Kidney (tissue), 14 donors: ENCODE data around the gene THUMPD1. TPM values are rescaled to one million over a fixed set of nuclear protein-coding genes. Genes with fewer than 3 reads are reported as not detected.
A peak's percentile ranks its signal among the peaks of the same experiment; 100 is the strongest.
"Not testable (repeated sequence)": the region's sequence is repeated elsewhere in the genome, so short reads cannot be mapped to it uniquely, and the experiment has no call there.

Experiments
- DNase-seq, 5 donors: peaks; one replicate each; pipeline ENCODE4 v3.0.0-alpha.2; 2013 to 2020
- FAIRE-seq: peaks from 2 replicates; lab custom pipeline; 2012; peaks lifted over from hg19 to GRCh38; lab: Jason Lieb, UNC
- H3K27ac ChIP-seq, 2 donors: one replicate each; pipeline ENCODE4 v1.7.0; 2013; ENCODE audit warnings: low read depth in 2 of 2, low read length in 2 of 2, inconsistent platforms in 1 of 2
- H3K27me3 ChIP-seq: one replicate; pipeline ENCODE4 v1.7.1; 2013; ENCODE audit warnings: low read length, inconsistent platforms; ENCODE audit not compliant: control insufficient read depth, insufficient read depth
- H3K36me3 ChIP-seq, 3 donors: one replicate each; pipeline versions ENCODE4 v1.7.0 to v1.7.1; 2013; ENCODE audit warnings: low read length in 3 of 3, control low read depth in 1 of 3, inconsistent platforms in 1 of 3; ENCODE audit not compliant: insufficient read depth in 3 of 3, control insufficient read depth in 2 of 3
- H3K4me1 ChIP-seq, 3 donors: one replicate each; pipeline versions ENCODE4 v1.7.0 to v1.7.1; 2013; ENCODE audit warnings: low read length in 3 of 3, inconsistent platforms in 1 of 3, low read depth in 1 of 3; ENCODE audit not compliant: control insufficient read depth in 2 of 3, insufficient read depth in 2 of 3
- H3K4me3 ChIP-seq, 3 donors: one replicate each; pipeline versions ENCODE4 v1.7.0 to v1.8.1; 2013; ENCODE audit warnings: low read length in 3 of 3, control low read depth in 1 of 3, inconsistent platforms in 1 of 3
- H3K9ac ChIP-seq, 3 donors: one replicate each; pipeline versions ENCODE4 v1.7.0 to v1.7.1; 2013; ENCODE audit warnings: low read length in 3 of 3, control low read depth in 1 of 3, inconsistent platforms in 1 of 3
- H3K9me3 ChIP-seq, 3 donors: one replicate each; pipeline versions ENCODE4 v1.7.0 to v1.7.1; 2013; ENCODE audit warnings: low read length in 3 of 3, control low read depth in 1 of 3, inconsistent platforms in 1 of 3; ENCODE audit not compliant: control insufficient read depth in 2 of 3, insufficient read depth in 1 of 3
- intact Hi-C: fragments of 100-400 bp; cut with DNase I; formaldehyde crosslinking; loops from one replicate; pipeline ENCODE4 v1.11.1; 2022
- polyA plus RNA-seq: library from polyadenylated mRNA; stranded (reverse); fragments of 350-450 nt; fragmentation: Illumina TruSeq; extraction: RNeasy Lipid Tissue Mini Kit (QIAGEN cat#74804); gene quantifications from one replicate; pipeline ENCODE4 v1.2.3, GENCODE V29; 2014; ENCODE audit warnings: low read depth, low replicate concordance; ENCODE audit not compliant: insufficient read depth
- total RNA-seq: library from RNA; stranded (reverse); fragmentation: NEBNext Ultra II Directional; extraction: Animal tissue kit (Norgen Biotek cat#: 25700); gene quantifications from one replicate; pipeline ENCODE4 v1.2.1, GENCODE V29; 2021
- TF ChIP-seq, protein P1 (sequence below): IDR thresholded peaks from 3 replicates; pipeline ENCODE4 v1.5.1; 2012; ENCODE audit warnings: mild to moderate bottlenecking, moderate library complexity, borderline replicate concordance; ENCODE audit not compliant: insufficient read depth; ENCODE audit errors: extremely low read depth
- donor health status: control.
- donor health status: control.
- donor health status: control.
- donor health status: control.
- donor health status: control.
- donor health status: DM: yes; HTN: yes; CAD: no.
- donor health status: Normal renal cell carcinoma (clear cell type).

Gene THUMPD1
- total and polyA plus RNA-seq, 2 donors from 2014 or later: 16.8 to 45.8 TPM

DNA sequence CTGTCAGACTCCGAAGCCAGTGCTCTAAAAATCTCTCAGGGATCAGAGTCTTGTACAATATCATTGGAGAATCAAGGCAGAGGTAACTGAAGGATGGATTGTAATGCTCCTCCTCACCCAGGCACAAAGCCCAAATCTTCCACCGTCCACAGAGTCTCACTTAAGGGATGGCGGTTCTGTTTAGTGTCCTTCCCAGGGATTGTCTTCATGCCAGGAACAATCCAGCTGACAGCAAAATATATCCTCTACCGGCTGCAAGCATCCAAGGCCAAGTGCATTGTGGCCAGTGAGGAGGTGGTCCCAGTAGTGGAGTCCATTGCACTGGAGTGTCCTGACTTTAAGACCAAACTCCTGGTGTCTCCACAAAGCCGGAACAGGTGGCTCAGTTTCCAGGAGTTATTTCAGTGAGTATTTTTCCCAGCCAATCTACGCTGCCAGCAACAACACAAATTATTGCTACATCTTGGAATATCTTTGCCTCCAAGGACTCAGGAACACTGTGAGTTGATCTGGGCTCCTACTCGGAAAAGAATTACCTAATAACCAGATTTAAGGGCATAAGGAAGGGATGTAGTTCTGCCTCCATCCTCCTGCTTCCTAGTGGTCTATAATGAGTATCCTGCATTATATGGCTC, 30.2 kb downstream of the THUMPD1 start:
- Histone ChIP-seq H3K27me3 (no peaks in the 10 kb centered on the region), H3K4me3 (no peak overlapping the region), H3K27ac (no peak overlapping the region), H3K9ac (no peak overlapping the region), H3K4me1 (peaks cover 0 to 2% (median 0%) of the 10 kb centered on the region in 3 donors), H3K9me3 (peaks cover 0 to under 1% (median 0%) of the 10 kb centered on the region in 3 donors), H3K36me3 (no peaks in the 10 kb centered on the region)
- intact Hi-C loops: no loop called here
- DNase-seq (no peak), FAIRE-seq (no peak)
- TF ChIP-seq, protein P1, sequence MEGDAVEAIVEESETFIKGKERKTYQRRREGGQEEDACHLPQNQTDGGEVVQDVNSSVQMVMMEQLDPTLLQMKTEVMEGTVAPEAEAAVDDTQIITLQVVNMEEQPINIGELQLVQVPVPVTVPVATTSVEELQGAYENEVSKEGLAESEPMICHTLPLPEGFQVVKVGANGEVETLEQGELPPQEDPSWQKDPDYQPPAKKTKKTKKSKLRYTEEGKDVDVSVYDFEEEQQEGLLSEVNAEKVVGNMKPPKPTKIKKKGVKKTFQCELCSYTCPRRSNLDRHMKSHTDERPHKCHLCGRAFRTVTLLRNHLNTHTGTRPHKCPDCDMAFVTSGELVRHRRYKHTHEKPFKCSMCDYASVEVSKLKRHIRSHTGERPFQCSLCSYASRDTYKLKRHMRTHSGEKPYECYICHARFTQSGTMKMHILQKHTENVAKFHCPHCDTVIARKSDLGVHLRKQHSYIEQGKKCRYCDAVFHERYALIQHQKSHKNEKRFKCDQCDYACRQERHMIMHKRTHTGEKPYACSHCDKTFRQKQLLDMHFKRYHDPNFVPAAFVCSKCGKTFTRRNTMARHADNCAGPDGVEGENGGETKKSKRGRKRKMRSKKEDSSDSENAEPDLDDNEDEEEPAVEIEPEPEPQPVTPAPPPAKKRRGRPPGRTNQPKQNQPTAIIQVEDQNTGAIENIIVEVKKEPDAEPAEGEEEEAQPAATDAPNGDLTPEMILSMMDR: no peak

DNA sequence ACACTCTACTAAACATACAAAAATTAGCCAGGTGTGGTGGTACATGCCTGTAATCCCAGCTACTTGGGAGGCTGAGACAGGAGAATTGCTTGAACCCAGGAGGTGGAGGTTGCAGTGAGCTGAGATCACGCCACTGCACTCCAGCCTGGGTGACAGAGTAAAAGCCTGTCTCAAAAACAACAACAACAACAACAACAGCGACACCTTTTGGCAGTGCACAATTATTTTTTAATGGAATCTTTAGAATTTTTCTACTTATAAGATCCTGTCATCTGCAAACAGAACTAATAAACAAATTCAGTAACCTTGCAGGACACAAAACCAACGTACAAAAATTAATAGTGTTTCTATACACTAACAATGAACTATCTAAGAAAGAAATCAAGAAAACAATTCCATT, 33.5 kb downstream of the THUMPD1 start:
- H3K36me3 ChIP-seq, H3K27me3 ChIP-seq, H3K4me1 ChIP-seq, H3K9me3 ChIP-seq, H3K4me3 ChIP-seq, H3K27ac ChIP-seq, intact Hi-C loops, H3K9ac ChIP-seq: not testable (repeated sequence)
- FAIRE-seq (peak; percentile 37), DNase-seq (peak in 1 of 5 donors; percentile 13)
- TF ChIP-seq, protein P1: peak; percentile 54

DNA sequence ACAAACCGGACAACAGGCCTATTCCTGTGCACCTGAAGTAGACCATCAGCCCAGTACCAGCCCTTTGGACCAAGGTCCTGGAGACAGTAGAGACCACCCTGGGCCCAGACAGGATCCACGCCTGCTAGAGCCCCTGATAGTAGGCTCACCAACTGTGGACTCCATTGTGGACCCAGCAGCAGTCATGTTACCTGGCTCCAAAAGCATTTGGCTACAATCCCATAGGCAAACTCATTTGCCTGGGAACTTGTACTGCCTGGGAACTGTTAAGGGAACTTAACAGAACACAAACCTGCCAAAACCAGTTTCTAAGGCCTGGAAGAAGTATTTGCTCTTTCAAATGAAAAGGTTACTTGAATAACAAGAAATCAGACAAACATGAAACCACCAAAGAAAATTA, 34.2 kb downstream of the THUMPD1 start:
- peak overlapping the region in 1 of 2 donors; percentile 38 for H3K27ac ChIP-seq
- DNase-seq: no peak

DNA sequence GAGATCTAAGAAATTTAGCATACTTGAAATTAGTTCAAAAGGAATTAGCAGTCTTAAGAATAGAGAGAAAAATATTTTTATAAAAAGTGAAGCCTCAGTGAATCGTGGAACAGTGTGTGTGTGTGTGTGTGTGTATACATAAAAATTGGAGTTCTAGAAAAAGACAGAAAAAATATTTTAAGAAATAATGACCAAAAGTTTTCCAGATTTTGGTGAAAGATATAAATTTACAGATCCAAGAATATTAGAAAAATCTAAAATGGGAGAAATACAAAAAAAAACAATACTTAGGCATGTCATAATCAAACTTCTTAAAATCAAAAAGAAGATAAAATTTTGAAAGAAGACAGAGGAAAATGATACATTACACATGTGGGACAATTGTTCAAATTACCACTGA, 35.6 kb downstream of the THUMPD1 start:
- DNase-seq, H3K36me3 ChIP-seq, H3K27ac ChIP-seq, H3K27me3 ChIP-seq, H3K9ac ChIP-seq, H3K4me3 ChIP-seq, intact Hi-C loops, H3K4me1 ChIP-seq, H3K9me3 ChIP-seq: not testable (repeated sequence)
- FAIRE-seq: peak; percentile 81

More for the DNA sequence above, 34.2 kb downstream of the THUMPD1 start:
- Histone ChIP-seq H3K9me3 (peaks cover 0 to 3% (median 0%) of the 10 kb centered on the region in 3 donors), H3K9ac (no peak overlapping the region), H3K4me3 (no peak overlapping the region), H3K36me3 (no peaks in the 10 kb centered on the region), H3K27me3 (no peaks in the 10 kb centered on the region), H3K4me1 (peaks cover 0 to 2% (median 0%) of the 10 kb centered on the region in 3 donors)
- TF ChIP-seq, protein P1: no peak
- intact Hi-C loops: no loop called here
- no peak for FAIRE-seq
